Measurements from ENCODE around the gene POLR2E. TPM values are rescaled to one million over a fixed set of nuclear protein-coding genes. Genes with fewer than 3 reads are reported as not detected.

The POLR2E gene
- total and polyA plus RNA-seq, 9 of the 15 experiments (the other 6 are each of a cell fraction or from before 2014, with no cell fraction given) = 3.4 to 413 (median 244) TPM

GRCh38 chr19:1138121-1138520, 42.9 kb upstream of the POLR2E start:
- H3K9ac ChIP-seq (ENCODE audit: insufficient read depth in 1 of 2, low read depth in 2 of 2, low read length in 2 of 2) = no peak overlapping the region; a peak in 1 of 4 replicates
- POLR2A ChIA-PET = no interaction called here
- DNase-seq (ENCODE audit: extremely low read depth in 1 of 4, low spot score in 3 of 4) (no peak), FAIRE-seq (no peak), ATAC-seq (no peak)
- H3K9me1 ChIP-seq (ENCODE audit: control insufficient read depth, insufficient read depth, low read length) = peaks cover 3% of the 10 kb centered on the region
- no TSS peak for BruUV-seq (replicated peaks)
- TF ChIP-seq GABPB2 (CRISPR knock-in tag; conservative IDR thresholded peaks at IDR 0.05) (no peak), HNRNPH1 (optimal IDR thresholded peaks at IDR 0.05; ENCODE audit: low read depth, low read length) (no peak), CHD2 (IDR thresholded peaks at IDR 0.05; ENCODE audit: low read depth, low read length) (no peak)
- WGBS (ENCODE audit: insufficient coverage, low coverage, missing lambda C conversion rate) = 78% methylated on average over 6 of the region's 11 CpGs
- no peaks in the 10 kb centered on the region; the same call in 2 of the 3 replicates for H3K79me2 ChIP-seq (ENCODE audit: control insufficient read depth, insufficient read depth, low read length)
- no peaks in the 10 kb centered on the region for H3K27me3 ChIP-seq (ENCODE audit: control insufficient read depth in 2 of 2, insufficient read depth in 2 of 2, low read length in 2 of 2)
- no peaks in the 10 kb centered on the region for H3K9me3 ChIP-seq (replicated peaks; ENCODE audit: control insufficient read depth, insufficient read depth, low read depth, low read length)
- H3K4me3 ChIP-seq = no peak overlapping the region
- no peak overlapping the region for H3K27ac ChIP-seq (ENCODE audit: extremely low read depth, low read depth, low read length)
- H3K4me2 ChIP-seq (ENCODE audit: insufficient read depth, low read length) = no peak overlapping the region
- no peak overlapping the region for H2AFZ ChIP-seq (ENCODE audit: low read depth, low read length)
- H3K36me3 ChIP-seq (ENCODE audit: control insufficient read depth, insufficient read depth, low read length) = peaks cover 10% of the 10 kb centered on the region; the same call in 2 of the 3 replicates
- in situ Hi-C loops (cut with MboI) = no loop called here
- no peaks in the 10 kb centered on the region; the same call in 1 of the 2 replicates for H4K20me1 ChIP-seq (replicated peaks; ENCODE audit: control insufficient read depth, insufficient read depth, low read length)
- CTCF ChIA-PET (ENCODE audit: low intra/inter-chr PET ratio) = no interaction called here
- intact Hi-C loops (cut with micrococcal nuclease) = no loop called here
- H3K4me1 ChIP-seq (replicated peaks in 1 of 2; ENCODE audit: control insufficient read depth in 2 of 2, insufficient read depth in 2 of 2, low read length in 2 of 2) = peaks cover 0 to 45% of the 10 kb centered on the region in 2 experiments; a peak in 2 of 5 replicates

GRCh38 chr19:1136621-1137317, 41.6 kb upstream of the POLR2E start:
- POLR2A ChIA-PET = no interaction called here
- no peaks in the 10 kb centered on the region for H3K9me3 ChIP-seq (replicated peaks; ENCODE audit: control insufficient read depth, insufficient read depth, low read depth, low read length)
- peaks cover 7% of the 10 kb centered on the region; the same call in 2 of the 3 replicates for H3K79me2 ChIP-seq (ENCODE audit: control insufficient read depth, insufficient read depth, low read length)
- H3K27me3 ChIP-seq (ENCODE audit: control insufficient read depth in 2 of 2, insufficient read depth in 2 of 2, low read length in 2 of 2) = no peaks in the 10 kb centered on the region
- ATAC-seq (no peak), FAIRE-seq (no peak), DNase-seq (ENCODE audit: extremely low read depth in 1 of 4, low spot score in 3 of 4) (no peak)
- H3K4me1 ChIP-seq (replicated peaks in 1 of 2; ENCODE audit: control insufficient read depth in 2 of 2, insufficient read depth in 2 of 2, low read length in 2 of 2) = peaks cover 0 to 58% of the 10 kb centered on the region in 2 experiments; a peak in 3 of 5 replicates
- in situ Hi-C loops (cut with MboI) = no loop called here
- no peak overlapping the region for H3K4me2 ChIP-seq (ENCODE audit: insufficient read depth, low read length)
- no peak overlapping the region for H3K4me3 ChIP-seq
- H3K9me1 ChIP-seq (ENCODE audit: control insufficient read depth, insufficient read depth, low read length) = peaks cover 3% of the 10 kb centered on the region
- CTCF ChIA-PET (ENCODE audit: low intra/inter-chr PET ratio) = no interaction called here
- H3K36me3 ChIP-seq (ENCODE audit: control insufficient read depth, insufficient read depth, low read length) = peaks cover 7% of the 10 kb centered on the region; the same call in 1 of the 3 replicates
- intact Hi-C loops (cut with micrococcal nuclease) = no loop called here
- H3K27ac ChIP-seq (ENCODE audit: extremely low read depth, low read depth, low read length) = no peak overlapping the region
- 80% methylated on average over 14 of the region's 25 CpGs for WGBS (ENCODE audit: insufficient coverage, low coverage, missing lambda C conversion rate)
- peak overlapping the region in 1 of 2 experiments; percentile 43; a peak in 1 of 4 replicates for H3K9ac ChIP-seq (ENCODE audit: insufficient read depth in 1 of 2, low read depth in 2 of 2, low read length in 2 of 2)
- no peaks in the 10 kb centered on the region; the same call in 1 of the 2 replicates for H4K20me1 ChIP-seq (replicated peaks; ENCODE audit: control insufficient read depth, insufficient read depth, low read length)
- no TSS peak for BruUV-seq (replicated peaks)
- H2AFZ ChIP-seq (ENCODE audit: low read depth, low read length) = no peak overlapping the region
- TF ChIP-seq JUND (IDR thresholded peaks at IDR 0.05; ENCODE audit: borderline replicate concordance, low read depth, low read length) (no peak), JUND (tag; IDR thresholded peaks at IDR 0.05; ENCODE audit: borderline replicate concordance, low read depth, low read length) (no peak), ZBTB12 (CRISPR knock-in tag; IDR thresholded peaks at IDR 0.05) (no peak), NR0B1 (IDR thresholded peaks at IDR 0.05; ENCODE audit: partially characterized antibody) (no peak), KHSRP (IDR thresholded peaks at IDR 0.05) (no peak), CTCF (IDR thresholded peaks at IDR 0.05 in 2 of 3, conservative IDR thresholded peaks at IDR 0.05 in 1 of 3; ENCODE audit: insufficient read depth in 2 of 3, low read depth in 1 of 3, low read length in 3 of 3) (no peak), CBFA2T2 (conservative IDR thresholded peaks at IDR 0.05) (no peak), MEF2A (IDR thresholded peaks at IDR 0.05; ENCODE audit: control insufficient read depth, low read depth, low read length) (no peak)

Data from K562 (cell line).